Keratinocyte (primary cell): ENCODE data around the gene FAM13C. TPM values are rescaled to one million over a fixed set of nuclear protein-coding genes. Genes with fewer than 3 reads are reported as not detected.

Experiments used
- DNase-seq: peaks from one replicate; pipeline ENCODE4 v3.0.0-alpha.2; 2011; ENCODE audit warnings: low read depth, missing footprints, low spot score
- FAIRE-seq: peaks from 2 replicates; lab custom pipeline; 2011; peaks lifted over from hg19 to GRCh38; lab: Jason Lieb, UNC
- H2AFZ ChIP-seq: 2 replicates; pipeline ENCODE4 v1.6.0; 2012; ENCODE audit warnings: low read length, control low read depth, inconsistent platforms; ENCODE audit not compliant: control insufficient read depth
- H3K27ac ChIP-seq: 2 replicates; pipeline ENCODE4 v1.5.1; 2011; ENCODE audit warnings: low read length; ENCODE audit not compliant: control insufficient read depth, insufficient read depth
- H3K27me3 ChIP-seq: 3 replicates; pipeline ENCODE4 v1.6.0; 2011; ENCODE audit warnings: low read length; ENCODE audit not compliant: control insufficient read depth, insufficient read depth; ENCODE audit errors: extremely low read depth
- H3K36me3 ChIP-seq, 2 experiments: 2 replicates in 1 of 2; 3 replicates in 1 of 2; pipeline ENCODE4 v1.5.1; 2011; ENCODE audit warnings: low read length in 2 of 2, mild to moderate bottlenecking in 1 of 2; ENCODE audit not compliant: control insufficient read depth in 2 of 2, insufficient read depth in 2 of 2; ENCODE audit errors: extremely low read depth in 1 of 2
- H3K4me1 ChIP-seq: 3 replicates; pipeline ENCODE4 v1.5.1; 2011; ENCODE audit warnings: low read length; ENCODE audit not compliant: control insufficient read depth, insufficient read depth; ENCODE audit errors: extremely low read depth
- H3K4me2 ChIP-seq: 3 replicates; pipeline ENCODE4 v1.6.0; 2011; ENCODE audit warnings: low read depth, low read length; ENCODE audit not compliant: control insufficient read depth, insufficient read depth; ENCODE audit errors: extremely low read depth
- H3K4me3 ChIP-seq, 3 experiments: fragments of 200-600 bp in 1 of 3; sonication (generic) in 1 of 3; 2 replicates in 2 of 3; 3 replicates in 1 of 3; pipeline ENCODE4 v1.5.1; 2011 to 2016; ENCODE audit warnings: low read length in 3 of 3, mild to moderate bottlenecking in 3 of 3, control low read depth in 2 of 3, inconsistent platforms in 1 of 3, low read depth in 1 of 3, mixed read lengths in 1 of 3, mixed run types in 1 of 3, moderate library complexity in 1 of 3; ENCODE audit not compliant: control insufficient read depth in 2 of 3, insufficient read depth in 2 of 3; ENCODE audit errors: extremely low read depth in 1 of 3
- H3K79me2 ChIP-seq: 2 replicates; pipeline ENCODE4 v1.6.0; 2012; ENCODE audit warnings: low read length; ENCODE audit not compliant: control insufficient read depth, insufficient read depth
- H3K9ac ChIP-seq: 3 replicates; pipeline ENCODE4 v1.6.0; 2011; ENCODE audit warnings: low read length; ENCODE audit not compliant: control insufficient read depth, insufficient read depth; ENCODE audit errors: extremely low read depth
- H3K9me1 ChIP-seq: 3 replicates; pipeline ENCODE4 v1.6.0; 2011; ENCODE audit warnings: low read length; ENCODE audit not compliant: control insufficient read depth, insufficient read depth; ENCODE audit errors: extremely low read depth
- H3K9me3 ChIP-seq: 2 replicates; pipeline ENCODE4 v1.5.1; 2012; ENCODE audit warnings: low read depth, low read length; ENCODE audit not compliant: control insufficient read depth
- H4K20me1 ChIP-seq: 3 replicates; pipeline ENCODE4 v1.6.0; 2011; ENCODE audit warnings: low read length; ENCODE audit not compliant: control insufficient read depth, insufficient read depth; ENCODE audit errors: extremely low read depth
- CTCF ChIP-seq, 3 experiments: IDR thresholded peaks in 1 of 3; conservative IDR thresholded peaks in 1 of 3; optimal IDR thresholded peaks in 1 of 3; 2 replicates in 2 of 3; 3 replicates in 1 of 3; pipeline versions ENCODE3 to v1.5.1; 2011; ENCODE audit warnings: low read length in 3 of 3, mild to moderate bottlenecking in 3 of 3, moderate library complexity in 2 of 3, control low read depth in 1 of 3, inconsistent platforms in 1 of 3; ENCODE audit not compliant: insufficient read depth in 2 of 3; ENCODE audit errors: extremely low read depth in 1 of 3
- EZH2 ChIP-seq: IDR thresholded peaks from one replicate; pipeline ENCODE4 v1.6.1; 2012; ENCODE audit warnings: inconsistent platforms, mild to moderate bottlenecking, low read length, moderate library complexity
- dilution Hi-C: fragments of 300-500 bp; cut with MboI; formaldehyde crosslinking; loops from one replicate; pipeline ENCODE4 v1.7.0; 2020; ENCODE audit warnings: low sequenced_read_pairs; ENCODE audit not compliant: extremely low pct_ligation_motif_present
- polyA plus RNA-seq, 5 experiments: library from polyadenylated mRNA; depleted of rRNA in 3 of 5; stranded (reverse) in 3 of 5; stranded (forward) in 1 of 5; unstranded in 1 of 5; fragments of >200 nt; gene quantifications; 1 replicate in 1 of 5; 2 replicates in 3 of 5; 3 replicates in 1 of 5; pipeline versions ENCODE4 v1.2.1 to v1.2.3, GENCODE V29; 2011 to 2012; ENCODE audit warnings: missing spikeins in 2 of 5, low read depth in 1 of 5, low replicate concordance in 1 of 5

Gene FAM13C
- polyA plus RNA-seq, 1 donor (not counting 4 experiments of a cell fraction or from before 2014, with no cell fraction given): 0.58 TPM

- H3K36me3 ChIP-seq: no peaks in the 10 kb centered on the region
- TF ChIP-seq EZH2: no peak
- no peak for TF ChIP-seq CTCF (optimal IDR thresholded peaks at IDR 0.05 in 1 of 3, IDR thresholded peaks at IDR 0.05 in 1 of 3, conservative IDR thresholded peaks at IDR 0.05 in 1 of 3; ENCODE audit: extremely low read depth in 1 of 3, insufficient read depth in 2 of 3, low read length in 3 of 3)
- no peak overlapping the region for H3K4me2 ChIP-seq
- H3K79me2 ChIP-seq: no peaks in the 10 kb centered on the region
- no peak overlapping the region for H3K4me3 ChIP-seq
- H2AFZ ChIP-seq: no peak overlapping the region
- no peak overlapping the region for H3K27ac ChIP-seq
- no peak for FAIRE-seq
- dilution Hi-C loops: no loop called here
- no peak for DNase-seq
- no peaks in the 10 kb centered on the region for H3K9me3 ChIP-seq
- H3K4me1 ChIP-seq: no peaks in the 10 kb centered on the region
- no peaks in the 10 kb centered on the region for H4K20me1 ChIP-seq
- H3K27me3 ChIP-seq: no peaks in the 10 kb centered on the region
- H3K9ac ChIP-seq: no peak overlapping the region
- no peaks in the 10 kb centered on the region for H3K9me1 ChIP-seq
These were observed 96.0 kb downstream of the FAM13C start for GRCh38 chr10:59266321-59266720.

GRCh38 chr10:59265141-59265540 lies 97.2 kb downstream of the FAM13C start:
- H3K27me3 ChIP-seq: no peaks in the 10 kb centered on the region
- H2AFZ ChIP-seq: no peak overlapping the region
- FAIRE-seq (no peak), DNase-seq (no peak)
- no peaks in the 10 kb centered on the region for H3K4me1 ChIP-seq
- H3K79me2 ChIP-seq: no peaks in the 10 kb centered on the region
- no peak overlapping the region for H3K4me3 ChIP-seq
- no peaks in the 10 kb centered on the region for H3K9me1 ChIP-seq
- H3K4me2 ChIP-seq: no peak overlapping the region
- TF ChIP-seq EZH2: no peak
- no peak for TF ChIP-seq CTCF (optimal IDR thresholded peaks at IDR 0.05 in 1 of 3, IDR thresholded peaks at IDR 0.05 in 1 of 3, conservative IDR thresholded peaks at IDR 0.05 in 1 of 3; ENCODE audit: extremely low read depth in 1 of 3, insufficient read depth in 2 of 3, low read length in 3 of 3)
- no peak overlapping the region for H3K9ac ChIP-seq
- no peaks in the 10 kb centered on the region for H3K36me3 ChIP-seq
- no peaks in the 10 kb centered on the region for H3K9me3 ChIP-seq
- H4K20me1 ChIP-seq: no peaks in the 10 kb centered on the region
- H3K27ac ChIP-seq: no peak overlapping the region
- dilution Hi-C loops: no loop called here
